HG03045 (cell line): Measurements from ENCODE around the gene JARID2.
"Not testable (repeated sequence)": the region's sequence is repeated elsewhere in the genome, so short reads cannot be mapped to it uniquely, and the experiment has no call there.

Experiments
- ATAC-seq: cut with Tn5 transposase; IDR thresholded peaks from one replicate; pipeline ENCODE4 v1.9.1; 2021; ENCODE audit warnings: mild to moderate bottlenecking, moderate library complexity; ENCODE audit not compliant: unreplicated experiment

Gene JARID2

GRCh38 chr6:15409301-15410125 is 163.6 kb downstream of the JARID2 start:
- no peak for ATAC-seq

GRCh38 chr6:15410126-15410391 is 164.2 kb downstream of the JARID2 start:
- no peak for ATAC-seq

- no peak for ATAC-seq
Measured at GRCh38 chr6:15410752-15411151, 164.9 kb downstream of the JARID2 start.

GRCh38 chr6:15411766-15412165 is 165.9 kb downstream of the JARID2 start:
- no peak for ATAC-seq

GRCh38 chr6:15412767-15413166 is 166.9 kb downstream of the JARID2 start:
- no peak for ATAC-seq

GRCh38 chr6:15413466-15414234 is 167.8 kb downstream of the JARID2 start:
- no peak for ATAC-seq

- no peak for ATAC-seq
Measured at GRCh38 chr6:15414235-15414612, 168.4 kb downstream of the JARID2 start.

GRCh38 chr6:15415622-15416021 is 169.8 kb downstream of the JARID2 start:
- ATAC-seq: not testable (repeated sequence)

GRCh38 chr6:15416932-15417509 is 171.2 kb downstream of the JARID2 start:
- ATAC-seq: no peak

- no peak for ATAC-seq
Measured at GRCh38 chr6:15417811-15418210, 171.9 kb downstream of the JARID2 start.

GRCh38 chr6:15419493-15419892 is 173.6 kb downstream of the JARID2 start:
- no peak for ATAC-seq

GRCh38 chr6:15420959-15421438 is 175.1 kb downstream of the JARID2 start:
- ATAC-seq: peak; percentile 58

- ATAC-seq: no peak
Measured at GRCh38 chr6:15421945-15422733, 176.3 kb downstream of the JARID2 start.

GRCh38 chr6:15423286-15423993 is 177.6 kb downstream of the JARID2 start:
- no peak for ATAC-seq

GRCh38 chr6:15425947-15426346 is 180.1 kb downstream of the JARID2 start:
- ATAC-seq: no peak

GRCh38 chr6:15426395-15426794 is 180.5 kb downstream of the JARID2 start:
- no peak for ATAC-seq

- ATAC-seq: no peak
Measured at GRCh38 chr6:15426901-15427300, 181.0 kb downstream of the JARID2 start.

- ATAC-seq: no peak
Measured at GRCh38 chr6:15427331-15428070, 181.6 kb downstream of the JARID2 start.

GRCh38 chr6:15429141-15430110 is 183.6 kb downstream of the JARID2 start:
- no peak for ATAC-seq
